IMR-90 (cell line): Measurements from ENCODE around the gene PGK1. TPM values are rescaled to one million over a fixed set of nuclear protein-coding genes. Genes with fewer than 3 reads are reported as not detected.

Source experiments
- ATAC-seq: fragments of 200-7000 bp; cut with Tn5 transposase; 2 replicates; pipeline ENCODE4 v1.9.1; 2020; ENCODE audit warnings: low read depth, mild to moderate bottlenecking, moderate library complexity
- BruUV-seq: library from RNA; stranded (reverse); fragments of 400-500 nt; replicated peaks from 2 replicates; lab custom pipeline; 2021; lab: Mats Ljungman, UMichigan
- CTCF ChIA-PET: fragments of 300-600 bp; formaldehyde crosslinking; extraction: SDS; loops from one replicate; lab custom pipeline; 2021; ENCODE audit warnings: antibody characterized with exemption; lab: Yijun Ruan, JAX
- POLR2A ChIA-PET: fragments of 300-600 bp; sonication (Branson Sonifier 250); formaldehyde crosslinking; loops from one replicate; lab custom pipeline; 2022; ENCODE audit warnings: antibody characterized with exemption; ENCODE audit not compliant: unreplicated experiment; lab: Charles Lee
- DNase-seq: peaks from one replicate; pipeline ENCODE4 v3.0.0; 2013
- H2AFZ ChIP-seq: replicated peaks from 2 replicates; pipeline ENCODE3; 2013; ENCODE audit warnings: low read length, mild to moderate bottlenecking; ENCODE audit not compliant: poor library complexity
- H2AK5ac ChIP-seq: 2 replicates; pipeline ENCODE4 v1.6.1; 2013; ENCODE audit warnings: low read depth, low read length, inconsistent platforms
- H2AK9ac ChIP-seq: replicated peaks from 2 replicates; pipeline ENCODE3; 2013; ENCODE audit warnings: mild to moderate bottlenecking, low read depth, low read length, moderate library complexity; ENCODE audit not compliant: poor library complexity
- H2BK120ac ChIP-seq: 2 replicates; pipeline ENCODE4 v1.6.1; 2013; ENCODE audit warnings: low read depth, low read length, inconsistent platforms
- H2BK15ac ChIP-seq: 3 replicates; pipeline ENCODE4 v1.6.1; 2013; ENCODE audit warnings: low read depth, low read length, inconsistent platforms
- H2BK20ac ChIP-seq: 2 replicates; pipeline ENCODE4 v1.6.1; 2013; ENCODE audit warnings: low read depth, mild to moderate bottlenecking, inconsistent platforms, low read length, moderate library complexity
- H2BK5ac ChIP-seq: 2 replicates; pipeline ENCODE4 v1.6.1; 2013; ENCODE audit warnings: mild to moderate bottlenecking, low read depth, low read length, inconsistent platforms; ENCODE audit not compliant: poor library complexity, severe bottlenecking
- H3K14ac ChIP-seq: replicated peaks from 2 replicates; pipeline ENCODE4 v1.6.1; 2013; ENCODE audit warnings: low read depth, low read length, inconsistent platforms
- H3K18ac ChIP-seq: 2 replicates; pipeline ENCODE4 v1.6.1; 2013; ENCODE audit warnings: low read depth, low read length, control low read depth
- H3K23ac ChIP-seq: 2 replicates; pipeline ENCODE4 v1.6.1; 2013; ENCODE audit warnings: low read depth, low read length, inconsistent platforms
- H3K27ac ChIP-seq: 2 replicates; pipeline ENCODE4 v1.5.1; 2013; ENCODE audit warnings: mild to moderate bottlenecking, control low read depth, low read length; ENCODE audit not compliant: insufficient read depth
- H3K27me3 ChIP-seq: 2 replicates; pipeline ENCODE4 v1.6.1; 2013; ENCODE audit warnings: low read length; ENCODE audit not compliant: control insufficient read depth, insufficient read depth
- H3K36me3 ChIP-seq: 2 replicates; pipeline ENCODE4 v1.6.1; 2013; ENCODE audit warnings: low read length, mixed read lengths; ENCODE audit not compliant: control insufficient read depth, insufficient read depth
- H3K4ac ChIP-seq: 2 replicates; pipeline ENCODE4 v1.6.1; 2013; ENCODE audit warnings: low read depth, low read length, inconsistent platforms
- H3K4me1 ChIP-seq: 2 replicates; pipeline ENCODE4 v1.6.1; 2013; ENCODE audit warnings: low read length, mixed read lengths; ENCODE audit not compliant: control insufficient read depth, insufficient read depth
- H3K4me2 ChIP-seq: 2 replicates; pipeline ENCODE4 v1.6.1; 2013; ENCODE audit warnings: low read depth, mild to moderate bottlenecking, control low read depth, low read length, moderate library complexity
- H3K4me3 ChIP-seq: 2 replicates; pipeline ENCODE4 v1.5.1; 2013; ENCODE audit warnings: low read depth, mild to moderate bottlenecking, control low read depth, low read length, moderate library complexity; ENCODE audit not compliant: insufficient read depth
- H3K56ac ChIP-seq: 2 replicates; pipeline ENCODE4 v1.6.1; 2013; ENCODE audit warnings: low read length, inconsistent platforms; ENCODE audit not compliant: insufficient read depth; ENCODE audit errors: extremely low read depth
- H3K79me1 ChIP-seq, 2 experiments: 2 replicates each; pipeline ENCODE4 v1.6.1; 2013; ENCODE audit warnings: low read length in 2 of 2, inconsistent platforms in 1 of 2, low read depth in 1 of 2
- H3K9ac ChIP-seq: 2 replicates; pipeline ENCODE4 v1.6.1; 2013; ENCODE audit warnings: low read depth, low read length, control low read depth
- H3K9me1 ChIP-seq: 2 replicates; pipeline ENCODE4 v1.6.1; 2013; ENCODE audit warnings: low read length, inconsistent platforms; ENCODE audit not compliant: insufficient read depth
- H3K9me3 ChIP-seq: 2 replicates; pipeline ENCODE4 v1.6.1; 2013; ENCODE audit warnings: low read length; ENCODE audit not compliant: control insufficient read depth, insufficient read depth
- H4K20me1 ChIP-seq: 2 replicates; pipeline ENCODE4 v1.6.1; 2013; ENCODE audit warnings: low read length, inconsistent platforms; ENCODE audit not compliant: insufficient read depth
- H4K5ac ChIP-seq: 2 replicates; pipeline ENCODE4 v1.6.1; 2013; ENCODE audit warnings: mild to moderate bottlenecking, low read depth, low read length, control low read depth
- H4K8ac ChIP-seq, 2 experiments: 2 replicates each; pipeline ENCODE4 v1.6.1; 2013; ENCODE audit warnings: low read depth in 2 of 2, low read length in 2 of 2, control low read depth in 1 of 2, inconsistent platforms in 1 of 2
- H4K91ac ChIP-seq: 2 replicates; pipeline ENCODE4 v1.6.1; 2013; ENCODE audit warnings: low read depth, low read length, inconsistent platforms; ENCODE audit not compliant: insufficient read depth
- BHLHE40 ChIP-seq: fragments of 150-350 bp; IDR thresholded peaks from 2 replicates; pipeline ENCODE4 v1.6.1; 2016; ENCODE audit warnings: mild to moderate bottlenecking, low read depth, low read length
- CHD1 ChIP-seq: IDR thresholded peaks from 2 replicates; pipeline ENCODE4 v1.6.1; 2012; ENCODE audit warnings: low read depth, low read length, improper control_type of control experiment
- MAZ ChIP-seq: IDR thresholded peaks from 2 replicates; pipeline ENCODE4 v1.6.1; 2012; ENCODE audit warnings: low read depth, mild to moderate bottlenecking, low read length, improper control_type of control experiment, moderate library complexity, borderline replicate concordance
- NFE2L2 ChIP-seq: fragments of 150-350 bp; IDR thresholded peaks from 2 replicates; pipeline ENCODE4 v1.6.1; 2016; ENCODE audit warnings: low read depth, mild to moderate bottlenecking, low read length
- SMC3 ChIP-seq: fragments of 150-350 bp; IDR thresholded peaks from 2 replicates; pipeline ENCODE4 v1.6.1; 2016; ENCODE audit warnings: low read depth, mild to moderate bottlenecking, antibody characterized with exemption, low read length, moderate library complexity
- dilution Hi-C: fragments of 300-500 bp; cut with HindIII; formaldehyde crosslinking; loops from one replicate; pipeline ENCODE4 v1.14.3; 2018; ENCODE audit warnings: low sequenced_read_pairs; ENCODE audit not compliant: unreplicated experiment
- in situ Hi-C: fragments of 300-500 bp; cut with MboI; formaldehyde crosslinking; loops from 3 replicates; pipeline ENCODE4 v1.14.3; 2019; ENCODE audit warnings: low sequenced_read_pairs, inconsistent platforms, mixed read lengths
- intact Hi-C: fragments of 100-400 bp; cut with micrococcal nuclease; formaldehyde crosslinking; loops from 2 replicates; pipeline ENCODE4 v1.10.0; 2022
- polyA plus RNA-seq, 3 experiments: library from polyadenylated mRNA; depleted of rRNA; stranded (reverse); fragments of >200 nt; gene quantifications; 2 replicates each; pipeline ENCODE4 v1.2.3, GENCODE V29; 2012; ENCODE audit warnings: low replicate concordance in 1 of 3
- total RNA-seq: library from RNA; depleted of rRNA; stranded (reverse); fragments of >200 nt; gene quantifications from 2 replicates; pipeline ENCODE4 v1.2.3, GENCODE V29; 2012

The PGK1 gene
- total and polyA plus RNA-seq, 2 of the 4 experiments (the other 2 are of a cell fraction): 498 to 744 TPM

GRCh38 chrX:78123190-78123589, 19.1 kb downstream of the PGK1 start:
- POLR2A ChIA-PET: no interaction called here

More at GRCh38 chrX:78123190-78123589, 19.1 kb downstream of the PGK1 start:
- H4K5ac ChIP-seq: no peak overlapping the region
- H3K56ac ChIP-seq: no peak overlapping the region
- H3K79me1 ChIP-seq: peaks cover 4 to 6% of the 10 kb centered on the region in 2 experiments; a peak in 3 of 4 replicates
- no peak overlapping the region for H2BK120ac ChIP-seq
- CTCF ChIA-PET: no interaction called here
- H3K9ac ChIP-seq: no peak overlapping the region
- H2AFZ ChIP-seq: no peak overlapping the region
- in situ Hi-C loops (no loop called here), dilution Hi-C loops (no loop called here), intact Hi-C loops (no loop called here)
- no peaks in the 10 kb centered on the region for H3K9me1 ChIP-seq
- no peak overlapping the region for H3K18ac ChIP-seq
- no peak overlapping the region for H3K4me2 ChIP-seq
- DNase-seq (peak; percentile 63), ATAC-seq (no peak)
- no peak overlapping the region for H4K91ac ChIP-seq
- no TSS peak for BruUV-seq
- no peak for TF ChIP-seq CHD1
- TF ChIP-seq SMC3: no peak
- no peak for TF ChIP-seq BHLHE40
- no peak for TF ChIP-seq MAZ
- no peak for TF ChIP-seq NFE2L2
- H4K20me1 ChIP-seq: peaks cover 57% of the 10 kb centered on the region
- no peak overlapping the region for H2BK20ac ChIP-seq
- H3K4me3 ChIP-seq: no peak overlapping the region
- H3K4ac ChIP-seq: no peak overlapping the region
- H2BK15ac ChIP-seq: no peak overlapping the region
- no peak overlapping the region for H4K8ac ChIP-seq
- no peaks in the 10 kb centered on the region for H3K9me3 ChIP-seq
- H3K27ac ChIP-seq: no peak overlapping the region
- no peak overlapping the region for H2AK9ac ChIP-seq
- no peak overlapping the region for H3K14ac ChIP-seq
- H3K36me3 ChIP-seq: peaks cover 39% of the 10 kb centered on the region
- H3K23ac ChIP-seq: no peak overlapping the region
- no peak overlapping the region for H2AK5ac ChIP-seq
- no peaks in the 10 kb centered on the region for H3K4me1 ChIP-seq
- H2BK5ac ChIP-seq: no peak overlapping the region
- H3K27me3 ChIP-seq: no peaks in the 10 kb centered on the region
